ENCODE measurements around the gene TRNAU1AP.
"Not testable (repeated sequence)": the region's sequence is repeated elsewhere in the genome, so short reads cannot be mapped to it uniquely, and the experiment has no call there.

Gene TRNAU1AP

DNA sequence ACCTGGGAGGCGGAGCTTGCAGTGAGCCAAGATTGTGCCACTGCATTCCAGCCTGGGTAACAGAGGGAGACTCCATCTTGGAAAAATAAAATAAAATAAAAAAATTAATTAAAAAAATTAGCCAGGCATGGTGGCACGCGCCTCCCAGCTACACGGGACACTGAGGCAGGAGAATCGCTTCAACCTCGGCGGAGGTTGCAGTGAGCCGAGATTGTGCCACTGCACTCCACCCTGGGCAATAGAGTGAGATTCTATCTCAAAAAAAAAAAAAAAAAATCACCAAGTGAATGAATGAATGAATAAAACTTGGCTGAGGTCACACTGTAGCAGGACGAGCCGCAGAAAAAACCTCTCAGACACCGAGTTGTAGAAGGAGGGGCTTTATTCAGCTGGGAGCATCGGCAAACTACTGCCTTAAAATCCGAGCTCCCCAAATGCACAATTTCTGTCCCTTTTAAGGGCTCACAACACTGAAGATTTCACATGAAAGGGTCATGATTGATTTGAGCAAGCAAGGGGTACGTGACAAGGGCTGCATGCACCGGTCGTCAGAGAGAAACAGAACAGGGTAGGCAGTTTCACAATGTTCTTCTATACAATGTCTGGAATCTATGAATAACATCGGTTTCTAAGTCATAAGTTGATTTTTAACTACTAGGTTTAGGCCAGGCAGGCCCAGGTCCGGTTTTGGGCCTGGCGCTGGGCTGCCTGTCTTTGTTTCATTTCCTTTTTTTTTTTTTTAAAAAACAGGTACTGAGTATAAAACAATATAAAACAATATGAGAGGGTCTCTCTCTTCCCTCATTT is 33.9 kb downstream of the TRNAU1AP start:
- not testable (repeated sequence) for DNase-seq (ENCODE audit: low spot score in 2 of 2); H3K27ac Mint-ChIP-seq (ENCODE audit: low read depth); ATAC-seq (replicated peaks; ENCODE audit: extremely low read depth, poor library complexity, severe bottlenecking); H3K27me3 Mint-ChIP-seq; H3K9me3 Mint-ChIP-seq; H3K4me3 Mint-ChIP-seq; H3K36me3 Mint-ChIP-seq (ENCODE audit: insufficient read depth)
- H3K4me1 Mint-ChIP-seq, result peaks cover 16% of the 10 kb centered on the region

DNA sequence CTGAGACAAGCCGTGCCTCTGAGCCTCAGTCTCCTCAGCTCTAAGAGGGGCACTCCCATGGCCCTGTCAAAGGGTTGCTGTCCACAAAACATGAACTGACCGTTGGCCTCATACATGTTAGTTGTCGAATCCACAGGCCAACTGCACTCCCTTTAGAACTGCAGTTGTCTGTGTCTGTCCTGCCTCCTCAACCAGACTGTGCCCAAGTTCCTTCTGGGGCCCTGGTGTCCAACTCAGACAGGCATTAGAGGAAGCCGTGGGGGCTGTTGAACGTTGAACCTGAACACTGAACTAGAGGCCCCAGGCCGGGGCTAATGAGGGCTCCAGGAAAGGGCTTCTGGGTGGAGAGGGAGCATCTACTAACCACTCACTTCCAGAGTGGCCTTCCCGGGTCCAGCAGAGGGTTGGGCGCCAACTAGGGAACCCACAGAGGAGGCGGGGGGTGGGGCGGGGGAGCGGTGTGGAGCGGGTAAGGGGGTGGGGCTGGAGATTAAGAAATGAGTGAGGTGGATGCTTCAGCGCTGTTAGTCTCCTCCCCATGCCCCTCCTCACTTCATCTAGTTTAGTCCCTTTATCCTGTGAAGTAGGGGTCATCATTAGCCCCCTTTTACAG is 38.9 kb downstream of the TRNAU1AP start, which contains the start of gene RAB42:
TSS of gene RAB42 (plus strand) at position 558 of the 613 bp plus-strand sequence. CDS start 247 bp downstream, outside the sequence.
- peaks cover 8% of the 10 kb centered on the region for H3K4me1 Mint-ChIP-seq
- H3K27me3 Mint-ChIP-seq, result peaks cover 16% of the 10 kb centered on the region
- no peak for DNase-seq (ENCODE audit: low spot score in 2 of 2)
- no peak within 1 kb of the TSS for H3K27ac Mint-ChIP-seq (ENCODE audit: low read depth)
- ATAC-seq (replicated peaks; ENCODE audit: extremely low read depth, poor library complexity, severe bottlenecking), result peak; percentile 54
- H3K9me3 Mint-ChIP-seq, result no peaks in the 10 kb centered on the region
- H3K36me3 Mint-ChIP-seq (ENCODE audit: insufficient read depth), result no peaks in the 10 kb centered on the region
- H3K4me3 Mint-ChIP-seq, result peak within 1 kb of the TSS; percentile 75

DNA sequence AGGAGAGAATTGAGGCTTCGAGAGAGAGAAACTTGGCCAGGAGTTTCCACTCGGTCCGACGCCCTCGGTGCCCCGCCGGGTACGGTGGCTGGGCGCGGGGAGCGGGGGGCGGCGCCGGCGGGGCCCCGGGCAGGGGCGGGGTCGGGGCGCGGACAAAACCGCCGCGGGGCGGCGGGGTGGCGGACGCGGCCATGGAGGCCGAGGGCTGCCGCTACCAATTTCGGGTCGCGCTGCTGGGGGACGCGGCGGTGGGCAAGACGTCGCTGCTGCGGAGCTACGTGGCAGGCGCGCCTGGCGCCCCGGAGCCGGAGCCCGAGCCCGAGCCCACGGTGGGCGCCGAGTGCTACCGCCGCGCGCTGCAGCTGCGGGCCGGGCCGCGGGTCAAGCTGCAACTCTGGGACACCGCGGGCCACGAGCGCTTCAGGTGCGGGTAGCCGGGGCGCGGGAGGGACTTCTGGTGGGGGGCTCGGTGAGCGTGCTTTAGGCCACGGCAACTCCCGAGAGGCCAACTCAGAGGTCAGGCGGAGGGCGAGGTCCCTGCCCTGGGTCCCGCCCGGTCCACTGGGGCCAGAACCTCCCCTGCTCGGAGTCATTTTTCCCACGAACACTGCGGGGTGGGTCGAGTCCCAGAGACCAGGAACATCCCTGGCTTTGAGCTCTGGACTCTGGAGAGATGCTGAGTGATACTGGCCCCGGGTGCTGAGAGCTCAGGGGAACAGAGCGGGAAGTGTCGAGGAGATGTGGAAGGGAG is 39.6 kb downstream of the TRNAU1AP start:
- Mint-ChIP-seq H3K27ac (ENCODE audit: low read depth) (no peak overlapping the region), H3K27me3 (peaks cover 16% of the 10 kb centered on the region), H3K4me1 (peaks cover 8% of the 10 kb centered on the region), H3K4me3 (peak overlapping the region; percentile 75), H3K36me3 (ENCODE audit: insufficient read depth) (no peaks in the 10 kb centered on the region), H3K9me3 (no peaks in the 10 kb centered on the region)
- ATAC-seq (replicated peaks; ENCODE audit: extremely low read depth, poor library complexity, severe bottlenecking) (peak; percentile 40), DNase-seq (ENCODE audit: low spot score in 2 of 2) (no peak)

DNA sequence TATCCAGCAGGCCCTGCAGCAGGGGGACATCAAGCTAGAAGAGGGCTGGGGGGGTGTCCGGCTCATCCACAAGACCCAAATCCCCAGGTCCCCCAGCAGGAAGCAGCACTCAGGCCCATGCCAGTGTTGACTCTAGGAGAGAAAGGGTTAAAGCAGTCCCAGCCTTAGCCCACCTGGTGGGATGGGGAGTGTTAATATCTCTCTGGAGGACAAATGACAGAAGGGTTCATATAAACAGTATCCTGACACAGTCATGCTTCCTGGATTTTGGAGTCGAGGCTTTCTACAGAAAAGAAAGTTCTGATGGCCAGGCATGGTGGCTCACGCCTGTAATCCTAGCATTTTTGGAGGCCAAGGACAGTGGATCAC is 41.1 kb downstream of the TRNAU1AP start:
- not testable (repeated sequence) for H3K9me3 Mint-ChIP-seq; H3K27ac Mint-ChIP-seq (ENCODE audit: low read depth); H3K36me3 Mint-ChIP-seq (ENCODE audit: insufficient read depth); DNase-seq (ENCODE audit: low spot score in 2 of 2); H3K4me1 Mint-ChIP-seq; ATAC-seq (replicated peaks; ENCODE audit: extremely low read depth, poor library complexity, severe bottlenecking); H3K4me3 Mint-ChIP-seq
- H3K27me3 Mint-ChIP-seq, result peaks cover 16% of the 10 kb centered on the region

DNA sequence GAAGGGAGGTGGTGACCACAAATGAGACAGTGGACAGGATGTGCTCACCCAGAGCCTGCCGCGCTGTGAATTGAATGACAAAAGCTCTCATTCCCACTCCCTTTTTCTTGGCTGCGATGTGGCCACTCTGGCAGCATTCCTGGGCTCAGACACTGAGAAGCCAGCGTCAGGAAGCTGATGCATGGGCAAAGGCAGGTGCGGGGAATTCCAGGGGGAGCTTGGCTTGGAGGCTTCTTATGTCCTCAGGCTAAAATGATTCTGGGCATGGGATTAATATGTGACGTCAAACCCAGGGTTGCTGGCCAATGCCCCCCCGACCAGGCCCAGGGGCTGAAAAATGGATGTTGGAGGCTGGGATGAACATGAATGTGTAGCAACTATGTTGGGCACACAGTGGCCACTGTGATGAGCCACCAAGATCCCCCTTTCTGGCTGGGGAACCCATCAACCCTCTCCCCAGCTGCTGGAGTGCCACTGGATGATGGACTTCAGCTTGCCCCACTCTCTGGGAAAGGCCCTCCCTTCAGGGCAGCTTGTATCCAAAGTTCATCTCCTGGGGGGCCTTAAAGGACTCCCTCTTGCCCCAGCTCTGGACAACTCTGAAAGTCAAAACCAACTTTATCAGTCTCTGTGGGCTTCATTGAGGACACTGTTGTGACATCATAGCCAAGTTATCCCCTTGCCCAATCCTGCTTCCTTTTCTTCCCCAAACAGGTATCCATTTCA is 42.0 kb downstream of the TRNAU1AP start:
- not testable (repeated sequence) for DNase-seq (ENCODE audit: low spot score in 2 of 2); H3K4me3 Mint-ChIP-seq; ATAC-seq (replicated peaks; ENCODE audit: extremely low read depth, poor library complexity, severe bottlenecking); H3K9me3 Mint-ChIP-seq; H3K36me3 Mint-ChIP-seq (ENCODE audit: insufficient read depth); H3K27ac Mint-ChIP-seq (ENCODE audit: low read depth); H3K4me1 Mint-ChIP-seq
- H3K27me3 Mint-ChIP-seq, result peaks cover 16% of the 10 kb centered on the region

DNA sequence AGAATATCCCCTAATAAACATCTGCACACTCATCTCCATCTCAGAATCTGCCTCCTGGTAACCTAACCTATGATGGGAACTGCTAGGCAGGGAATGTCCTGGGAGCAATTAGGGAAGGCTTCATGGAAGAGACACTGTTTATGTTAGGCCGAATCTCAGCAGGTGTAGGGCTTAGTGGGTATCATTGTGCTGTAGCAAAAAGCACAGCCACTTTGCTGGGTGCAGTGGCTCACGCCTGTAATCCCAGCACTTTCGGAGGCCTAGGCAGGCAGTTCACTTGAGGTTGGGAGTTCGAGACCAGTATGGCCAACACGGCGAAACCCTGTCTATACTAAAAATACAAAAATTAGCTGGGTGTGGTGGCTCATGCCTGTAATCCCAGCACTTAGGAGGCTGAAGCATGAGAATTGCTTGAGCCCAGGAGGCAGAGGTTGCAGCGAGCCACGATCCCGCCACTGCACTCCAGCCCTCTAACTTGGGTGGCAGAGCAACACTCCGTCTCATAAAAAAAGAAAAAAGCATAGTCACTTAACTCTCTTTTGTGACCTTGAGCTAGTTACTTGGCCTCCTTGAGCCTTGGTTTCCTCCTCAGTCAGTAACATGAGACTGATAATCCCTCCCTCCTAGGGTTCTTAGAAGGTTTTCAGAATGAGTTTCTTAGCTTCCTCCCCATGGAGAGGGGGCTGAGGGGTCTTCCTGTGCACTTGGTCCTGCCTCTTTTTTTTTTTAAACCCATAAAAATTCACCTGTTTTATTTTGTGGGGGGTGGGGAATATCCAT is 42.7 kb downstream of the TRNAU1AP start:
- peaks cover 8% of the 10 kb centered on the region for H3K4me1 Mint-ChIP-seq
- no peak overlapping the region for H3K4me3 Mint-ChIP-seq
- DNase-seq (ENCODE audit: low spot score in 2 of 2) (no peak), ATAC-seq (replicated peaks; ENCODE audit: extremely low read depth, poor library complexity, severe bottlenecking) (no peak)
- H3K36me3 Mint-ChIP-seq (ENCODE audit: insufficient read depth), result no peaks in the 10 kb centered on the region
- no peak overlapping the region for H3K27ac Mint-ChIP-seq (ENCODE audit: low read depth)
- H3K27me3 Mint-ChIP-seq, result peaks cover 16% of the 10 kb centered on the region
- H3K9me3 Mint-ChIP-seq, result no peaks in the 10 kb centered on the region

DNA sequence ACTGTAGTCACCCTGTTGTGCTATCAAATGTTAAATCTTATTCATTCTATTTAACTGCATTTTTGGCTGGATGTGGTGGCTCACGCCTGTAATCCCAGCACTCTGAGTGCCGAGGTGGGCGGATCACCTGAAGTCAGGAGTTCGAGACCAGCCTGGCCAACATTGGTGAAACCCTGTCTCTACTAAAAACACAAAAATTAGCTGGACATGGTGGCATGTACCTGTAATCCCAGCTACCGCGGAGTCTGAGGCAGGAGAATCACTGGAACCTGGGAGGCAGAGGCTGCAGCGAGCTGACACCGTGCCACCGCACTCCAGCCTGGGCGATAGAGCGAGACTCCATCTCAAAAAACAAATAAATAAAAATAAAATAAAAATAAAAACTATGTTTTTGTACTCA is 43.4 kb downstream of the TRNAU1AP start:
- DNase-seq (ENCODE audit: low spot score in 2 of 2); H3K27ac Mint-ChIP-seq (ENCODE audit: low read depth); H3K9me3 Mint-ChIP-seq; ATAC-seq (replicated peaks; ENCODE audit: extremely low read depth, poor library complexity, severe bottlenecking); H3K4me1 Mint-ChIP-seq; H3K4me3 Mint-ChIP-seq; H3K36me3 Mint-ChIP-seq (ENCODE audit: insufficient read depth): not testable (repeated sequence)
- H3K27me3 Mint-ChIP-seq, result peaks cover 16% of the 10 kb centered on the region

DNA sequence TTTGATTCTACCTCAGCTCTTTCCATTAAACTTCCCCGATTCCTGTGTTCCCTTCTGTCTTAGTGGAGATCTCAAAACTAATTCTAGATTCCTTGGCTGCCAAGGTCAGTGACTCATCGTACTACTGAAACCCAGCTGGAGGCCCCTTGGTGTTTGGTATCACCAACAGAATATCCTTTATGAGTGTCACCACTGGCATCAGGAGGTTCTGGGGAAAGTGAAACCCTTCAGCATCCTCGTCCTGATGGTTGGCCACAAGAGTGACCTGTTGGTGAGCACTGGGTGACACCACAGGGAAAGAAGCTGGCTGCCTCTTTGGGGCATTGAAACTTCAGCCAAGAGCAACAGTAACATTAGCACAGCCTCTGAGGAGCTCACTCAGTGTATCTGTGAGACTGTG is 48.8 kb downstream of the TRNAU1AP start:
- no peaks in the 10 kb centered on the region for H3K27me3 Mint-ChIP-seq
- no peak overlapping the region for H3K27ac Mint-ChIP-seq (ENCODE audit: low read depth)
- no peaks in the 10 kb centered on the region for H3K4me1 Mint-ChIP-seq
- peaks cover 22% of the 10 kb centered on the region for H3K36me3 Mint-ChIP-seq (ENCODE audit: insufficient read depth)
- ATAC-seq (replicated peaks; ENCODE audit: extremely low read depth, poor library complexity, severe bottlenecking) (no peak), DNase-seq (ENCODE audit: low spot score in 2 of 2) (no peak)
- no peak overlapping the region for H3K4me3 Mint-ChIP-seq
- no peaks in the 10 kb centered on the region for H3K9me3 Mint-ChIP-seq

DNA sequence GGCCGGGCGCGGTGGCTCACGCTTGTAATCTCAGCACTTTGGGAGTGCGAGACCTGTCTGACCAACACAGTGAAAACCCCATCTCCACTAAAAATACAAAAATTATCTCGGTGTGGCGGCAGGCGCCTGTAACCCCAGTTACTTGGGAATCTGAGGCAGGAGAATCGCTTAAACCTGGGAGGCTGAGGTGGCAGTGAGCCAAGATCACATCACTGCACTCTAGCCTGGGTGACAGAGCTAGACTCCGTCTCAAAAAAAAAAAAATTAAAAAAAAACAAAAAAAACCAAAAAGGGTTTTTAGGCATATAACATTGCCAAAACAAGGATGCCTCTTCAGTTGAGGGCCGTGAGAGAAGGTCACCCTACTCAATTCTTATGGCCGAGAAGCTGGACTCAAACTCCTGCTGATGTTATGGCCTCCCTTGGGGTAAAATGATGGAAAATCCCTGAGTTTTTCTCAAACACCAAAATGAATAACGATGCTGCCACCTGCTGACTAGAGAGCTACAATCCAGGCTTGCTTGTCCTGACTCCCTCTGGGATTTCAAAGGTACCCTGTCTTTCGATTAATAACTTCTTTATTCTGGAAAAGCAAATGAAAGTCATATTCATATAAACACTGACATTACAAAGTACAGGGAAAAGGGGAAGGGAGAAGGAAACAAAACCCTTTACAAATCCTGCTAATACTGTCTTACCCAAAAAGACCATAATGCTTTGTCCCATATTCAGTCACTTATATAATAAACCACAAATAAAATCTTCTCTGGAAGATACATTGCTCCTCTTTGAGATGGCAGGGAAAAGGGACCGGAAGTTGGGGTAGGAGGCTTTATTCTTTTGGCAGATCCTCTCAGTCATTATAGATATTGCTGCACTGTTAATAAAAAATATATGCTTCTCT is 49.9 kb downstream of the TRNAU1AP start:
- Mint-ChIP-seq H3K4me1 (no peaks in the 10 kb centered on the region), H3K27me3 (no peaks in the 10 kb centered on the region), H3K4me3 (no peak overlapping the region), H3K27ac (ENCODE audit: low read depth) (no peak overlapping the region), H3K9me3 (no peaks in the 10 kb centered on the region), H3K36me3 (ENCODE audit: insufficient read depth) (peaks cover 25% of the 10 kb centered on the region)
- ATAC-seq (replicated peaks; ENCODE audit: extremely low read depth, poor library complexity, severe bottlenecking) (no peak), DNase-seq (ENCODE audit: low spot score in 2 of 2) (no peak)

DNA sequence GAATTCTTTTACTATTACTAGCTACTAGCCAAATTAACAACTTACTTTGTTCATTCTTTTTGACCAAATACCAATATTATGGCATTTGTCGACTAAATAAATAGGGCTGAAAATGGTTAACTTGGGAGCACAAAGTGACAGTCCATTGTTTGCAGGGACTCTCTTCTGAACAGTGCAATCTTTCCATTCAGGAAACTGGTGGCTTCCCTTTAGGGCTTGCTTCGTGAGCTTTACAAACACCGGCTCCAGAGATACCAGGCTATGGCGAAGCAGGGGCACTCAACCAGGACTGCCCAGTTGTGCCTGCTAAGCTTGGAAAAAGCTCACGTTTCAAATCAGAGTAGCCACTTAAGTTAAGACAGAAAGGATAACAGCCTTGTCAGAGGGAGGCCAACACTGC is 51.5 kb downstream of the TRNAU1AP start:
- Mint-ChIP-seq H3K4me3 (no peak overlapping the region), H3K27ac (ENCODE audit: low read depth) (no peak overlapping the region), H3K9me3 (no peaks in the 10 kb centered on the region), H3K36me3 (ENCODE audit: insufficient read depth) (peaks cover 28% of the 10 kb centered on the region), H3K4me1 (no peaks in the 10 kb centered on the region), H3K27me3 (no peaks in the 10 kb centered on the region)
- no peak for ATAC-seq (replicated peaks; ENCODE audit: extremely low read depth, poor library complexity, severe bottlenecking)
- DNase-seq (ENCODE audit: low spot score in 2 of 2), result no peak

DNA sequence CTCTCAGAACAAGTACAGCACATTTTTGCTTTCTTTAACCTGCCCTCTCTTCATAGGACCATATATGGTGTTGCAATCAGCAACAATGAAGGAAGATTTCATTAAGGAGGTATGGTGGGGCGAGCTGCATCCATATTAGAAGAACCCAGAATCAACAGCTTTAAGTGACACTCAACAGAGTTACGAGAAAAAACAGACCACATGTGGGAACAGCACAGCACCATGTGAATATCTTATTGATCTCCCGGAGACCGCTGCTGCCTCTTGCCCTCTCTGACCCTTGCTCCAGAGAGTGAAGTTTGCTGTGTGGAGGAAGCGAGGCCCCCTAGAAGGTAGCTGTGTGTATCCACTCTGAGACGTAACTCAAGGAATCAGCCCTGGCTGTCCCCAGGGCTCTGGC is 52.1 kb downstream of the TRNAU1AP start:
- DNase-seq (ENCODE audit: low spot score in 2 of 2) (no peak), ATAC-seq (replicated peaks; ENCODE audit: extremely low read depth, poor library complexity, severe bottlenecking) (no peak)
- no peaks in the 10 kb centered on the region for H3K27me3 Mint-ChIP-seq
- H3K4me1 Mint-ChIP-seq, result no peaks in the 10 kb centered on the region
- peaks cover 28% of the 10 kb centered on the region for H3K36me3 Mint-ChIP-seq (ENCODE audit: insufficient read depth)
- no peaks in the 10 kb centered on the region for H3K9me3 Mint-ChIP-seq
- no peak overlapping the region for H3K4me3 Mint-ChIP-seq
- H3K27ac Mint-ChIP-seq (ENCODE audit: low read depth), result no peak overlapping the region
